Esophagus muscularis mucosa (tissue), 4 donors: ENCODE measurements around the gene KIF17. TPM values are rescaled to one million over a fixed set of nuclear protein-coding genes. Genes with fewer than 3 reads are reported as not detected.
A peak's percentile ranks its signal among the peaks of the same experiment; 100 is the strongest.

Experiments used
- DNase-seq: peaks from one replicate; pipeline ENCODE4 v3.0.0-alpha.2; 2017; ENCODE audit errors: extremely low spot score
- H3K27ac ChIP-seq, 4 donors: fragments of 200-600 bp; sonication (generic); replicated peaks in 1 of 4; 1 replicate in 3 of 4; 2 replicates in 1 of 4; pipeline ENCODE4 v1.5.1; 2016 to 2019; ENCODE audit warnings: mild to moderate bottlenecking in 1 of 4
- H3K27me3 ChIP-seq, 4 donors: fragments of 200-600 bp; sonication (generic); one replicate each; pipeline versions ENCODE4 v1.5.1 to v1.6.0; 2016 to 2019
- H3K36me3 ChIP-seq, 4 donors: fragments of 200-600 bp; sonication (generic); one replicate each; pipeline ENCODE4 v1.5.1; 2016 to 2019
- H3K4me1 ChIP-seq, 4 donors: fragments of 200-600 bp; sonication (generic); one replicate each; pipeline ENCODE4 v1.5.1; 2016 to 2019
- H3K4me3 ChIP-seq, 4 donors: fragments of 200-600 bp; sonication (generic); 1 replicate in 2 of 4; 2 replicates in 2 of 4; pipeline ENCODE4 v1.5.1; 2016 to 2019; ENCODE audit warnings: mild to moderate bottlenecking in 4 of 4, moderate library complexity in 1 of 4
- H3K9me3 ChIP-seq, 4 donors: fragments of 200-600 bp; sonication (generic); 1 replicate in 3 of 4; 2 replicates in 1 of 4; pipeline ENCODE4 v1.5.1; 2016 to 2019
- EP300 ChIP-seq: sonication (generic); formaldehyde crosslinking; IDR thresholded peaks from one replicate; pipeline ENCODE4 v1.6.1; 2017; ENCODE audit warnings: antibody characterized with exemption
- POLR2A ChIP-seq: fragments of 450-650 bp; IDR thresholded peaks from one replicate; pipeline ENCODE4 v1.6.1; 2017; ENCODE audit warnings: antibody characterized with exemption, moderate library complexity, mild to moderate bottlenecking, low read depth
- POLR2AphosphoS5 ChIP-seq, 2 donors: sonication (generic); formaldehyde crosslinking; IDR thresholded peaks; one replicate each; pipeline ENCODE4 v1.6.1; 2017; ENCODE audit warnings: antibody characterized with exemption in 2 of 2
- WGBS: methylation state at CpG from one replicate; pipeline ENCODE4 v1.1.5; 2018; 5-methylcytosine and 5-hydroxymethylcytosine counted together
- intact Hi-C: fragments of 100-400 bp; cut with DNase I; formaldehyde crosslinking; loops from one replicate; pipeline ENCODE4 v1.15.1; 2023
- total RNA-seq, 4 donors: library from RNA; depleted of rRNA; stranded (reverse); fragments of >200 nt; gene quantifications; one replicate each; pipeline versions ENCODE4 v1.1.0 to v1.2.1, GENCODE V29; 2016
- TF ChIP-seq, protein P1 (sequence below), 3 experiments: fragments of 200-600 bp in 2 of 3; fragments of 450-650 bp in 1 of 3; sonication (generic) in 2 of 3; IDR thresholded peaks; one replicate each; pipeline ENCODE4 v1.5.1; 2017 to 2019; ENCODE audit warnings: antibody characterized with exemption in 3 of 3, mild to moderate bottlenecking in 2 of 3, moderate library complexity in 1 of 3

KIF17 gene
- total RNA-seq, 4 donors from 2014 or later: 2.0 to 7.3 (median 3.4) TPM

DNA sequence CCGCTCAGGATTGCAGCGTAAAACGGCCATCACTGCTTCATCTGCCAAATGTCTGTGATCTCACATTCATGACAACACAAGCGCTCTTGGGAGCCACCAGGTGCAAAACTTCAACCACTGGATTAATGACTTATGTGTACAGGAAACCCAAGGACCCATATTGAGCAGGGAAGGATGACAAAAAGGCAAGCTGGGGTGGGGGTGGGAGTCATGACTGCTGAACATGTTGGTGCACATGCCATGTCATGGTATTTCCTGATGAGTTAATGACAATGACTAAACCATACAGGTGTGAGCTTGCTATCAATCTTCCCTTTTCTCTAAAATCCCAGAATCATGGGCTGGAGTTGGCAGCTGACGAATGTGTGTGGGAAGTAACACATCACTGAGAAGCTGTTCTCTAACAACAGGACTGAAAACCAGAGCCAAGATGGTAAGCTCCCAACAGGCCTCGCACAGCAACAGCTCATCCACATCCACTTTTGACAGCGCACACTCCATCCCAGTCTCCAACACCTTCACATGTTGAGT, 17.8 kb upstream of the KIF17 start:
- TF ChIP-seq EP300 (no peak), POLR2A (no peak), POLR2AphosphoS5 (IDR thresholded peaks at IDR 0.05) (no peak)
- TF ChIP-seq, protein P1, sequence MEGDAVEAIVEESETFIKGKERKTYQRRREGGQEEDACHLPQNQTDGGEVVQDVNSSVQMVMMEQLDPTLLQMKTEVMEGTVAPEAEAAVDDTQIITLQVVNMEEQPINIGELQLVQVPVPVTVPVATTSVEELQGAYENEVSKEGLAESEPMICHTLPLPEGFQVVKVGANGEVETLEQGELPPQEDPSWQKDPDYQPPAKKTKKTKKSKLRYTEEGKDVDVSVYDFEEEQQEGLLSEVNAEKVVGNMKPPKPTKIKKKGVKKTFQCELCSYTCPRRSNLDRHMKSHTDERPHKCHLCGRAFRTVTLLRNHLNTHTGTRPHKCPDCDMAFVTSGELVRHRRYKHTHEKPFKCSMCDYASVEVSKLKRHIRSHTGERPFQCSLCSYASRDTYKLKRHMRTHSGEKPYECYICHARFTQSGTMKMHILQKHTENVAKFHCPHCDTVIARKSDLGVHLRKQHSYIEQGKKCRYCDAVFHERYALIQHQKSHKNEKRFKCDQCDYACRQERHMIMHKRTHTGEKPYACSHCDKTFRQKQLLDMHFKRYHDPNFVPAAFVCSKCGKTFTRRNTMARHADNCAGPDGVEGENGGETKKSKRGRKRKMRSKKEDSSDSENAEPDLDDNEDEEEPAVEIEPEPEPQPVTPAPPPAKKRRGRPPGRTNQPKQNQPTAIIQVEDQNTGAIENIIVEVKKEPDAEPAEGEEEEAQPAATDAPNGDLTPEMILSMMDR (IDR thresholded peaks at IDR 0.05): no peak
- H3K4me3 ChIP-seq: no peak overlapping the region
- H3K4me1 ChIP-seq: peaks cover 26 to 33% (median 28%) of the 10 kb centered on the region in 4 donors
- intact Hi-C loops: no loop called here
- peaks cover 0 to 17% (median 0%) of the 10 kb centered on the region in 4 donors for H3K27me3 ChIP-seq
- H3K36me3 ChIP-seq: peaks cover 12 to 34% (median 23%) of the 10 kb centered on the region in 4 donors
- DNase-seq: no peak
- 75% methylated on average over 7 of the region's 7 CpGs for WGBS
- no peaks in the 10 kb centered on the region for H3K9me3 ChIP-seq
- H3K27ac ChIP-seq: peak overlapping the region in 1 of 4 donors; percentile 27

DNA sequence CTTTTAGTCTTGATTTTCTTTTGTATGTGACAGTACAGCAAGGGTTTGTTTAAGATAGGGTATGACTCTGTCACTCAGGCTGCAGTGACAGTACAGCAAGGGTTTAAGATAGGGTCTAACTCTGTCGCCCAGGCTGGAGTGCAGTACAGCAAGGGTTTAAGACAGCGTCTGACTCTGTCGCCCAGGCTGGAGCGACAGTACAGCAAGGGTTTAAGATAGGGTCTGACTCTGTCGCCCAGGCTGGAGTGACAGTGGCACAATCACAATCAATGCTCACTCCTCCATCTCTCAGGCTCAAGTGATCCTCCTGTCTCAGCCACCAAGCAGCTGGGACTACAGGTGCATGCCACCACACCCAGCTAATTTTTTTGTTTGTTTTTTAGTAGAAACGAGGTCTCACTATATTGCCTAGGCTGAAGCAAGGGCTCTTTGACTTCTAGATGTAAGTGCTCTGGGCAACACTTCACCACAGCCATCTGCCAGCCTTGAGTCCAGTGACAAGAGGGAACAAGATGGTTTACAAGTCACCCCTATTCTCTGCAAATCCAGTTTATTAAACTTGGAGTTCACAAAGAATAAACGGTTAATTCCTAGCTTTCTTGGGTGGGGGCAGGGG, 15.7 kb upstream of the KIF17 start:
- 25% methylated on average over 7 of the region's 7 CpGs for WGBS

DNA sequence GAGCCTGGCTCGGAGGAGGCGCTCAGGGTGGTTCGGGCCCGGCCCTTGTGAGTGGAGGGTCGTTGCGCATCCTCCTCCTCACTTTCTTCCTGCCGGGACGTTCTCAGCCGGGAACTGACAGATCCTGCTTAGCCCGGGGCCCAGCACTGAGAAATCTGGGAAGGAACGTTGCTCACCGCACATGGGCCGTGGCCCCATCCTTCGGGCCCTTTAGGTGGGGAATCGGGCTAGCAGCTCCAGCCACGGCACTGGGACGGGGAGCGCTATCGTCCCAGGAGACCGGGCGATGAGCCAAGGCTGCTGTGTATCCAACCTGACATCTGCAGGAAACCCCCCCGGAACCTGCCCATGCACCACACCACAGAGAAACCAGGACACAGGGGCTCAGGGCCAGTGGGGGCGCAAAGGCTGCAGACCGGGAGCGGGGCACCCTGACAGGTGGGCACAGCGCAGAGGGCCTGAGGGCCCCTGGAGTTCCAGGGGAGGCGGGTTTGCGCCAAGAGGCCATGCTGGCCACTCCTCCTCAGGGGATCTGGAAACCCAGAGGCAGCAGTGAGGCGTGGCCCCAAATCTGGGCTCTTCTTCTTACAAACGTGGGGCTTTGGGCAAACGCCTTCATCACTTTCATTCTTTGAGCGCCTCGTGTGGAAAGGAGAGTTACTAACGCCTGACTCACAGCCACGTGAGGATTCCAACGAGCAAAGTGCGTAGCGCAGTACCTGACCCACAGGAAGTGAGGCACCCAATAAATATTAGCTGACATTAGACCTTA, 15.0 kb upstream of the KIF17 start, which contains the start of gene SH2D5:
Gene SH2D5 (minus strand): TSS at position 116 of the 772 bp plus-strand sequence. CDS start 4,659 bp downstream, outside the sequence.
- H3K4me1 ChIP-seq: peaks cover 19 to 41% (median 30%) of the 10 kb centered on the region in 4 donors
- no peaks in the 10 kb centered on the region for H3K9me3 ChIP-seq
- WGBS: under 1% methylated on average over 9 of the region's 38 CpGs
- H3K4me3 ChIP-seq: peak within 1 kb of the TSS; percentile 63 to 86 (median 70)
- peak within 1 kb of the TSS; percentile 62 to 76 (median 68) for H3K27ac ChIP-seq
- TF ChIP-seq POLR2AphosphoS5 (IDR thresholded peaks at IDR 0.05): peak; percentile 84 to 88
- TF ChIP-seq, protein P1 (IDR thresholded peaks at IDR 0.05): peak in 2 of 3 experiments; percentile 39 to 42
- no peak for TF ChIP-seq EP300
- peaks cover 5 to 13% (median 10%) of the 10 kb centered on the region in 4 donors for H3K36me3 ChIP-seq
- H3K27me3 ChIP-seq: peaks cover 0 to 40% (median 0%) of the 10 kb centered on the region in 4 donors
- intact Hi-C loops: loop anchor here (2.0 to 5.0 kb wide), 2 partner anchors 34 to 55 kb away; partner anchors contain the start of gene HP1BP3
- peak; percentile 97 for DNase-seq

More for the DNA sequence above, 15.7 kb upstream of the KIF17 start:
- Histone ChIP-seq H3K4me1 (peaks cover 19 to 41% (median 30%) of the 10 kb centered on the region in 4 donors), H3K9me3 (no peaks in the 10 kb centered on the region), H3K36me3 (peaks cover 9 to 18% (median 14%) of the 10 kb centered on the region in 4 donors), H3K27me3 (peaks cover 0 to 39% (median 0%) of the 10 kb centered on the region in 4 donors), H3K4me3 (peak overlapping the region; percentile 63 to 86 (median 70)), H3K27ac (peak overlapping the region; percentile 62 to 76 (median 68))
- DNase-seq: no peak
- TF ChIP-seq POLR2AphosphoS5 (IDR thresholded peaks at IDR 0.05): no peak
- no peak for TF ChIP-seq EP300
- TF ChIP-seq, protein P1 (IDR thresholded peaks at IDR 0.05): no peak
- TF ChIP-seq POLR2A: no peak
- intact Hi-C loops: loop anchor here (2.0 to 5.0 kb wide), 2 partner anchors 35 to 54 kb away; partner anchors contain the start of gene HP1BP3

DNA sequence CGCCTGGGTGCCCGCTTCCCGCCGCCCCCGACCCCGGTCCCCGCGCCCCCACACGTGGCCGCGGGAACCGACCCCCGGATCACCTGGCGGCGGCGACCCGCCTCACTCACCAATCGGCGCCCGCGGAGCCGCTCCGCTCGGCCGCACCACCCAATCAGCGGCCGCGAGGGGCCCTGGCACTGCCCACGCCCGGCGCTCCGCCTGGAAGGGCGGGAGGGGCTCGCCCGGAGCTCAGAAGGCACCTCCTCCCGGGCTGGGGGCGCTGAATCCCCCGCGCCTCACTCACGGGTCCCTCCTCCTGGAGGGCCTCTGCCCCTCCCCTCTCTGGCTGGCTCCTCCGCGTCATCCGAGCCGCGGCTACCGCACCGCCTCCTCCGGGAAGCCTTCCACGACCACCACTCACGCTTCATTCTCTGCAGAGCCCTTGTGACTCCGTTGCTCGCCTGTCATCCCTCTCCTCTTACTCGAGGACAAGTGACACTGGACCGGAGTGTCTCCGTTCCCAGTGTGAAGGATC, 14.3 kb upstream of the KIF17 start:
- peak overlapping the region; percentile 63 to 86 (median 70) for H3K4me3 ChIP-seq
- H3K9me3 ChIP-seq: no peaks in the 10 kb centered on the region
- peak overlapping the region; percentile 62 to 76 (median 68) for H3K27ac ChIP-seq
- H3K27me3 ChIP-seq: peaks cover 0 to 40% (median 0%) of the 10 kb centered on the region in 4 donors
- intact Hi-C loops: loop anchor here (2.0 to 5.0 kb wide), 2 partner anchors 33 to 55 kb away; partner anchors contain the start of gene HP1BP3
- WGBS: 0% methylated on average over 18 of the region's 55 CpGs
- no peak for DNase-seq
- peaks cover 0 to 7% (median 3%) of the 10 kb centered on the region in 4 donors for H3K36me3 ChIP-seq
- H3K4me1 ChIP-seq: peaks cover 19 to 41% (median 30%) of the 10 kb centered on the region in 4 donors
- TF ChIP-seq POLR2AphosphoS5 (IDR thresholded peaks at IDR 0.05) (peak in 1 of 2 donors; percentile 11), POLR2A (no peak)
